ENCODE data around the gene NPR2. TPM values are rescaled to one million over a fixed set of nuclear protein-coding genes. Genes with fewer than 3 reads are reported as not detected.

NPR2 gene
- total and polyA plus RNA-seq, 8 donors = 2.2 to 14.6 (median 3.6) TPM

- Histone ChIP-seq H3K27ac (no peak overlapping the region), H3K27me3 (no peaks in the 10 kb centered on the region), H3K9me3 (no peaks in the 10 kb centered on the region), H3K4me3 (no peak overlapping the region), H3K36me3 (peaks cover 0 to 10% (median 0%) of the 10 kb centered on the region in 3 donors), H3K4me1 (peaks cover 0 to 13% (median 0%) of the 10 kb centered on the region in 3 donors)
- TF ChIP-seq CTCF (IDR thresholded peaks at IDR 0.05) = no peak
- no peak for ATAC-seq
- intact Hi-C loops (cut with DNase I) = no loop called here
- DNase-seq = no peak
- WGBS, 2 donors = 83 to 90% methylated on average over 3 of the region's 3 CpGs
- FAIRE-seq = no peak
These were observed 51.4 kb downstream of the NPR2 start for GRCh38 chr9:35842795-35843194.

GRCh38 chr9:35844628-35845270 lies 53.4 kb downstream of the NPR2 start:
- H3K36me3 ChIP-seq = peaks cover 0 to 16% (median 0%) of the 10 kb centered on the region in 3 donors
- DNase-seq (peak in 1 of 6 donors; percentile 70), ATAC-seq (peak; percentile 54 to 84 (median 72)), FAIRE-seq (peak; percentile 91)
- no peaks in the 10 kb centered on the region for H3K9me3 ChIP-seq
- WGBS, 2 donors = 50% methylated on average over 7 of the region's 7 CpGs
- peaks cover 0 to 13% (median 0%) of the 10 kb centered on the region in 3 donors for H3K4me1 ChIP-seq
- no peak overlapping the region for H3K4me3 ChIP-seq
- intact Hi-C loops (cut with DNase I) = no loop called here
- H3K27ac ChIP-seq = peak overlapping the region in 2 of 4 donors; percentile 30 to 35
- H3K27me3 ChIP-seq = no peaks in the 10 kb centered on the region
- TF ChIP-seq CTCF (IDR thresholded peaks at IDR 0.05) = no peak

- Histone ChIP-seq H3K4me3 (peak overlapping the region in 2 of 4 donors; percentile 1 to 7), H3K9me3 (no peaks in the 10 kb centered on the region), H3K27me3 (no peaks in the 10 kb centered on the region), H3K27ac (peak overlapping the region in 1 of 4 donors; percentile 30), H3K36me3 (peaks cover 0 to 16% (median 0%) of the 10 kb centered on the region in 3 donors), H3K4me1 (peaks cover 0 to 13% (median 0%) of the 10 kb centered on the region in 3 donors)
- TF ChIP-seq CTCF (IDR thresholded peaks at IDR 0.05) = no peak
- FAIRE-seq = no peak
- intact Hi-C loops (cut with DNase I) = no loop called here
- ATAC-seq = peak in 3 of 4 donors; percentile 22 to 77 (median 41)
- DNase-seq = peak in 1 of 6 donors; percentile 43
- WGBS, 2 donors = 70 to 72% methylated on average over 52 to 53 of the region's 53 CpGs
These were observed 54.7 kb downstream of the NPR2 start for GRCh38 chr9:35845824-35846771.

GRCh38 chr9:35847792-35848572 lies 56.6 kb downstream of the NPR2 start:
- Histone ChIP-seq H3K27ac (no peak overlapping the region), H3K36me3 (peaks cover 0 to 16% (median 0%) of the 10 kb centered on the region in 3 donors), H3K9me3 (no peaks in the 10 kb centered on the region), H3K4me3 (no peak overlapping the region), H3K27me3 (no peaks in the 10 kb centered on the region), H3K4me1 (peaks cover 0 to 13% (median 0%) of the 10 kb centered on the region in 3 donors)
- TF ChIP-seq CTCF (IDR thresholded peaks at IDR 0.05) = no peak
- intact Hi-C loops (cut with DNase I) = no loop called here
- FAIRE-seq (no peak), ATAC-seq (peak in 1 of 4 donors; percentile 29), DNase-seq (no peak)
- WGBS, 2 donors = 88 to 90% methylated on average over 4 of the region's 4 CpGs

Measured in pancreas (tissue), 10 donors.